Sigmoid colon (tissue), 4 donors: Measurements from ENCODE around the gene FLCN.

Experiments
- CTCF ChIP-seq, 4 experiments: fragments of 450-650 bp in 3 of 4; fragments of 200-600 bp in 1 of 4; IDR thresholded peaks; one replicate each; pipeline ENCODE4 v1.5.1; 2016 to 2019; ENCODE audit warnings: antibody characterized with exemption in 4 of 4, mild to moderate bottlenecking in 3 of 4, moderate library complexity in 2 of 4
- POLR2A ChIP-seq, 2 donors: fragments of 450-650 bp; IDR thresholded peaks; one replicate each; pipeline ENCODE4 v1.6.1; 2016; ENCODE audit warnings: antibody characterized with exemption in 2 of 2, mild to moderate bottlenecking in 2 of 2, moderate library complexity in 2 of 2
- POLR2AphosphoS5 ChIP-seq, 4 donors: sonication (generic); formaldehyde crosslinking; IDR thresholded peaks; one replicate each; pipeline ENCODE4 v1.6.1; 2017; ENCODE audit warnings: antibody characterized with exemption in 4 of 4

DNA sequence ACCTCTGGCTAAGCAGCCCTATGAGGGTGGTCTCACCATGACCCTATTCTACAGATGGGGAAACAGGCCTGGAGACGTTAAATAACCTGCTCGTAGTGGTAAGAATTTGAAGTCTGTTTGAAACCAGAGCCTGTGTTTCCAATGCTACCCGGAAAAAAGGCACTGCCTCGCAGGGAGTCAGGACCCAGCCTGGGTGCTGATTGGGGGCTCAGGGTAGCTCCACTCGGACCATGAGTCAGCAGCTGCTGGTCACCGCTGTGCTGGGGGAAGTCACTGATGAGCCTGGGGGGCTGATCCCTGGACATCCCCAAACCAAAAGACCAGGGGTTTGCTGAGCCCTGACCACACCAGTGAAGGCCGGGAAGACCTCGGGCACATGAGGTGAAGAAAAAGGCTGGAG, 21.4 kb downstream of the FLCN start:
- TF ChIP-seq CTCF (IDR thresholded peaks at IDR 0.05) (no peak), POLR2A (IDR thresholded peaks at IDR 0.05) (no peak), POLR2AphosphoS5 (IDR thresholded peaks at IDR 0.05) (no peak)
